Measurements from ENCODE around the gene ZYG11A. TPM values are rescaled to one million over a fixed set of nuclear protein-coding genes. Genes with fewer than 3 reads are reported as not detected.

ZYG11A gene
- total and polyA plus RNA-seq, 2 of the 8 experiments (the other 6 are each of a cell fraction or from before 2014, with no cell fraction given) = 0.89 to 2.6 TPM

DNA sequence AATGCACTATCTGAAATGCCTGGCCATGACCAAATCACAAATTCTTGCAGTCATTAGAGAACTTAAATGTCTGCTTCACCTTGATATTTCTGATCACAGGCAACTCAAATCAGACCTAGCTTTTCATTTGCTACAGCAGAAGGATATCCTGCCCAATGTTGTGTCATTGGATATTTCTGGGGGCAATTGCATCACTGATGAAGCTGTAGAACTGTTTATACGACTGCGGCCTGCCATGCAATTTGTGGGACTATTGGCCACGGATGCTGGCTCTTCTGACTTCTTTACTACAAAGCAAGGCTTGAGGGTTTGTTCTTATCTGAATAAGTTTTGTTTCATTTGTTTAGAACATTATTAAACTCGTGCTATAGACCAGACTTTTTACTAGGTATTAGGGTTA lies 14.9 kb downstream of the ZYG11A start:
- ChIA-PET POLR2A (ENCODE audit: partially characterized antibody) (interaction anchor here (0.7 to 1.1 kb wide), 2 partner anchors 15 to 18 kb away, joined by 3 read pairs; partner anchors contain the start of gene ZYG11A), CTCF (ENCODE audit: partially characterized antibody) (interaction anchor here (1.3 to 1.5 kb wide), 3 partner anchors 15 to 20 kb away, joined by 3 to 9 read pairs (median 3); partner anchors contain the start of gene ZYG11A)
- no peaks in the 10 kb centered on the region; a peak in 1 of 8 replicates for H3K36me3 ChIP-seq (ENCODE audit: control insufficient read depth in 2 of 4, insufficient read depth in 4 of 4, low read length in 3 of 4)
- H4K91ac ChIP-seq (replicated peaks; ENCODE audit: insufficient read length, low read length) = no peak overlapping the region
- H3K9ac ChIP-seq (replicated peaks in 1 of 4; ENCODE audit: extremely low read depth in 1 of 4, low read depth in 3 of 4, low read length in 3 of 4) = no peak overlapping the region
- no peak overlapping the region for H3K18ac ChIP-seq (ENCODE audit: extremely low read depth, low read length)
- H2AFZ ChIP-seq (ENCODE audit: low read length) = no peak overlapping the region
- no peak overlapping the region for H3K23ac ChIP-seq (ENCODE audit: insufficient read length)
- H3K4me3 ChIP-seq (ENCODE audit: extremely low read depth in 1 of 4, insufficient read depth in 2 of 4, low read depth in 3 of 4, low read length in 4 of 4) = no peak overlapping the region
- H3K27me3 ChIP-seq (replicated peaks in 1 of 4; ENCODE audit: control insufficient read depth in 3 of 4, extremely low read depth in 1 of 4, insufficient read depth in 3 of 4, low read length in 3 of 4) = no peaks in the 10 kb centered on the region
- no peak overlapping the region for H3K27ac ChIP-seq (ENCODE audit: low read depth, low read length)
- no peaks in the 10 kb centered on the region for H4K20me1 ChIP-seq (replicated peaks in 1 of 2; ENCODE audit: control insufficient read depth in 1 of 2, insufficient read depth in 2 of 2, low read length in 2 of 2)
- H3K79me1 ChIP-seq (ENCODE audit: low read depth, low read length) = no peaks in the 10 kb centered on the region
- H3K79me2 ChIP-seq (ENCODE audit: control insufficient read depth in 1 of 2, insufficient read depth in 2 of 2, low read length in 2 of 2) = no peaks in the 10 kb centered on the region
- no peak overlapping the region for H3K56ac ChIP-seq (replicated peaks; ENCODE audit: insufficient read length, low read depth, low read length)
- FAIRE-seq (no peak), DNase-seq (ENCODE audit: low read depth in 1 of 2, low spot score in 2 of 2) (no peak)
- H2BK15ac ChIP-seq (ENCODE audit: low read length) = no peak overlapping the region
- no peak overlapping the region for H3K4me2 ChIP-seq (ENCODE audit: insufficient read depth in 1 of 2, low read depth in 2 of 2, low read length in 2 of 2)
- no peaks in the 10 kb centered on the region for H3K4me1 ChIP-seq (replicated peaks in 1 of 4; ENCODE audit: control insufficient read depth in 3 of 4, insufficient read depth in 4 of 4, low read length in 3 of 4)
- H3K14ac ChIP-seq (ENCODE audit: insufficient read length) = no peak overlapping the region
- no peak overlapping the region for H2BK20ac ChIP-seq (ENCODE audit: low read length)
- no peak overlapping the region for H2BK5ac ChIP-seq (ENCODE audit: low read depth, low read length)
- H2BK120ac ChIP-seq (replicated peaks; ENCODE audit: low read depth, low read length) = no peak overlapping the region
- no peak overlapping the region for H2BK12ac ChIP-seq (ENCODE audit: low read depth, low read length)
- no peak overlapping the region for H2AK5ac ChIP-seq (ENCODE audit: low read depth, low read length)
- WGBS, 2 experiments (ENCODE audit: extremely low coverage in 1 of 2, insufficient coverage in 1 of 2, insufficient read length in 1 of 2, insufficient replicate concordance in 2 of 2, low coverage in 1 of 2, low lambda C conversion rate in 2 of 2, missing lambda C conversion rate in 1 of 2) = 87% methylated on average over 4 of the region's 4 CpGs; no CpG with 5 or more reads in 1 of the 2 experiments
- no peaks in the 10 kb centered on the region for H3K23me2 ChIP-seq (ENCODE audit: low read depth, low read length)
- H3K4ac ChIP-seq (replicated peaks; ENCODE audit: insufficient read length, low read depth, low read length) = no peak overlapping the region
- H4K5ac ChIP-seq (ENCODE audit: insufficient read length, low read depth, low read length) = no peak overlapping the region
- no peaks in the 10 kb centered on the region for H3K9me3 ChIP-seq (ENCODE audit: insufficient read depth in 2 of 2, low read depth in 1 of 2, low read length in 1 of 2)
- no peak overlapping the region for H4K8ac ChIP-seq (ENCODE audit: extremely low read depth, insufficient read depth, low read length)
- TF ChIP-seq CHD2 (IDR thresholded peaks at IDR 0.05; ENCODE audit: low read length) (no peak), JUN (IDR thresholded peaks at IDR 0.05; ENCODE audit: low read depth, low read length) (no peak), SAP30 (IDR thresholded peaks at IDR 0.05; ENCODE audit: insufficient read depth, insufficient replicate concordance, low read length) (no peak), YY1 (IDR thresholded peaks at IDR 0.05; ENCODE audit: low read depth, low read length) (no peak), SUZ12 (IDR thresholded peaks at IDR 0.05; ENCODE audit: low read length) (no peak), POU5F1 (IDR thresholded peaks at IDR 0.05; ENCODE audit: low read depth, low read length) (no peak), SP4 (IDR thresholded peaks at IDR 0.05; ENCODE audit: low read length) (no peak), RFX5 (IDR thresholded peaks at IDR 0.05; ENCODE audit: borderline replicate concordance, low read depth, low read length) (no peak)
- TF ChIP-seq, protein P1, sequence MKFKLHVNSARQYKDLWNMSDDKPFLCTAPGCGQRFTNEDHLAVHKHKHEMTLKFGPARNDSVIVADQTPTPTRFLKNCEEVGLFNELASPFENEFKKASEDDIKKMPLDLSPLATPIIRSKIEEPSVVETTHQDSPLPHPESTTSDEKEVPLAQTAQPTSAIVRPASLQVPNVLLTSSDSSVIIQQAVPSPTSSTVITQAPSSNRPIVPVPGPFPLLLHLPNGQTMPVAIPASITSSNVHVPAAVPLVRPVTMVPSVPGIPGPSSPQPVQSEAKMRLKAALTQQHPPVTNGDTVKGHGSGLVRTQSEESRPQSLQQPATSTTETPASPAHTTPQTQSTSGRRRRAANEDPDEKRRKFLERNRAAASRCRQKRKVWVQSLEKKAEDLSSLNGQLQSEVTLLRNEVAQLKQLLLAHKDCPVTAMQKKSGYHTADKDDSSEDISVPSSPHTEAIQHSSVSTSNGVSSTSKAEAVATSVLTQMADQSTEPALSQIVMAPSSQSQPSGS (IDR thresholded peaks at IDR 0.05; ENCODE audit: low read length) = no peak
